Spinal cord (tissue), 4 donors: Measurements from ENCODE around the gene CASS4. TPM values are rescaled to one million over a fixed set of nuclear protein-coding genes. Genes with fewer than 3 reads are reported as not detected.

Experiments
- polyA plus RNA-seq, 2 donors: library from polyadenylated mRNA; unstranded; fragments of 120-200 nt; gene quantifications; one replicate each; pipeline ENCODE4 v1.2.1, GENCODE V29; 2013; ENCODE audit not compliant: insufficient read length in 2 of 2
- small RNA-seq: library from RNA; depleted of rRNA; stranded (forward); fragments of <200 nt; gene quantifications from one replicate; pipeline ENCODE3, GENCODE V24; 2014; ENCODE audit warnings: low replicate concordance
- total RNA-seq, 2 donors: library from RNA; depleted of rRNA in 1 of 2; stranded (reverse); fragments of 120-200 nt in 1 of 2; fragments of >200 nt in 1 of 2; gene quantifications; one replicate each; pipeline versions ENCODE4 v1.2.3 to v1.2.4, GENCODE V29; 2013 to 2014

Gene CASS4
- total and polyA plus RNA-seq, 4 donors: 0.74 to 1.5 (median 1.2) TPM

Small RNA genes lying within 50 kb of the gene (small RNA-seq; reads per million reads assigned to genes)
- gene RPL39P: not detected

Other genes starting within 250 kb of the CASS4 start
- gene MC3R, start 163.5 kb upstream of the CASS4 start, total RNA-seq: under 1 TPM in 1 of 2 donors, not detected in 1; 0.17 TPM
- gene MC3R, start 163.5 kb upstream of the CASS4 start, polyA plus RNA-seq: under 1 TPM; 0.20 to 0.24 TPM
- 10 to 100 TPM; 34.7 to 61.5 TPM for gene FAM210B, start 53.3 kb upstream of the CASS4 start, total RNA-seq
- 10 to 100 TPM; 23.6 to 25.4 TPM for gene FAM210B, start 53.3 kb upstream of the CASS4 start, polyA plus RNA-seq
- gene AURKA, start 20.0 kb upstream of the CASS4 start, total RNA-seq: 1 to 10 TPM; 9.0 to 10.0 TPM
- gene AURKA, start 20.0 kb upstream of the CASS4 start, polyA plus RNA-seq: 1 to 10 TPM; 7.9 to 9.6 TPM
- gene CSTF1, start 19.6 kb upstream of the CASS4 start, total RNA-seq: 10 to 100 TPM; 31.3 to 36.0 TPM
- 10 to 100 TPM; 24.1 to 26.4 TPM for gene CSTF1, start 19.6 kb upstream of the CASS4 start, polyA plus RNA-seq
- 10 to 100 TPM; 63.3 to 90.7 TPM for gene RTF2, start 56.4 kb downstream of the CASS4 start, total RNA-seq
- gene RTF2, start 56.4 kb downstream of the CASS4 start, polyA plus RNA-seq: 100 to 1,000 TPM; 126 to 128 TPM
- gene FAM209A, start 112.5 kb downstream of the CASS4 start, total RNA-seq: not detected
- gene FAM209A, start 112.5 kb downstream of the CASS4 start, polyA plus RNA-seq: under 1 TPM in 1 of 2 donors, not detected in 1; 0.21 TPM
- gene FAM209B, start 121.0 kb downstream of the CASS4 start, total RNA-seq: under 1 TPM in 1 of 2 donors, not detected in 1; 0.50 TPM
- under 1 TPM in 1 of 2 donors, not detected in 1; 0.47 TPM for gene FAM209B, start 121.0 kb downstream of the CASS4 start, polyA plus RNA-seq
- 1 to 10 TPM in 1 of 2 donors, under 1 TPM in 1; 0.50 to 1.0 TPM for gene TFAP2C, start 217.0 kb downstream of the CASS4 start, total RNA-seq
- gene TFAP2C, start 217.0 kb downstream of the CASS4 start, polyA plus RNA-seq: under 1 TPM; 0.17 to 0.29 TPM